Effector memory CD8-positive, alpha-beta T cell (primary cell): ENCODE data around the gene SELPLG.

Experiments used
- ATAC-seq: fragments of 150-1000 bp; cut with Tn5 transposase; replicated peaks from 2 replicates; pipeline ENCODE4 v1.10.0; 2021; ENCODE audit warnings: mild to moderate bottlenecking, moderate library complexity
- DNase-seq, 3 experiments: peaks; one replicate each; pipeline ENCODE4 v3.0.0; 2021
- H3K27ac Mint-ChIP-seq, 2 donors: one replicate each; pipeline ENCODE4 v1.8.0; 2022; ENCODE audit warnings: mild to moderate bottlenecking in 2 of 2, mixed read lengths in 2 of 2, moderate library complexity in 2 of 2
- H3K27me3 Mint-ChIP-seq, 2 donors: one replicate each; pipeline ENCODE4 v1.8.0; 2022; ENCODE audit warnings: mixed read lengths in 2 of 2
- H3K36me3 Mint-ChIP-seq: one replicate; pipeline ENCODE4 v1.8.0; 2022; ENCODE audit warnings: mild to moderate bottlenecking, moderate library complexity, mixed read lengths; ENCODE audit not compliant: insufficient read depth
- H3K4me1 Mint-ChIP-seq, 2 donors: one replicate each; pipeline ENCODE4 v1.8.0; 2022; ENCODE audit warnings: low read depth in 2 of 2, mixed read lengths in 2 of 2
- H3K4me3 Mint-ChIP-seq, 2 donors: one replicate each; pipeline ENCODE4 v1.8.0; 2022; ENCODE audit warnings: mild to moderate bottlenecking in 2 of 2, mixed read lengths in 2 of 2, moderate library complexity in 2 of 2
- H3K9me3 Mint-ChIP-seq, 2 donors: one replicate each; pipeline ENCODE4 v1.8.0; 2022; ENCODE audit warnings: mixed read lengths in 2 of 2

SELPLG gene

DNA sequence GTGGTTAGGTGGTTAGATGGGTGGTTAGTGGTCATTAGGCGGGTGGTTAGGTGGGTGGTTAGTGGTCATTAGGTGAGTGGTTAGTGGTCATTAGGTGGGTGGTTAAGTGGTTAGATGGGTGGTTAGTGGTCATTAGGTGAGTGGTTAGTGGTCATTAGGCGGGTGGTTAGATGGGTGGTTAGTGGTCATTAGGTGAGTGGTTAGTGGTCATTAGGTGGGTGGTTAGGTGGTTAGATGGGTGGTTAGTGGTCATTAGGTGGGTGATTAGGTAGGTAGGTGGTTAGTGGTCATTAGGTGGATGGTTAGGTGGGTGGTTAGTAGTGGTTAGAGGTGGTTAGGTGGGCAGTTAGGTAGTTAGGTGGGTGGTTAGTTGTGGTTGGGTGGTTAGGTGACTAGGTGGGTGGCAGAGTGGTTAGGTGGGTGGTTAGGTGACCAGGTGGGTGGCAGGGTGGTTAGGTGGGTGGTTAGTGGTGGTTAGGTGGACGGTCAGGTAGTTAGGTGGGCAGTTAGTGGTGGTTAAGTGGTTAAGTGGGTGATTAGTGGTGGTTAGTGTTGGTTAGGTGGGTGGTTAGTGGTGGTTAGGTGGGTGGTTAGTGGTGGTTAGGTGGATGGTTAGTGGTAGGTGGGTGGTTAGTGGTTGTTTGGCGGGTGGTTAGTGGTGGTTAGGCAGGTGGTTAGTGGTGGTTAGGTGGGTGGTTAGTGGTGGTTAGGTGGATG lies 27.8 kb downstream of the SELPLG start:
- Mint-ChIP-seq H3K9me3 (no peaks in the 10 kb centered on the region), H3K27ac (peak overlapping the region; percentile 59 to 65), H3K27me3 (no peaks in the 10 kb centered on the region), H3K4me1 (no peaks in the 10 kb centered on the region), H3K36me3 (peaks cover 12% of the 10 kb centered on the region), H3K4me3 (peak overlapping the region in 1 of 2 donors; percentile 34)
- DNase-seq (no peak), ATAC-seq (no peak)

DNA sequence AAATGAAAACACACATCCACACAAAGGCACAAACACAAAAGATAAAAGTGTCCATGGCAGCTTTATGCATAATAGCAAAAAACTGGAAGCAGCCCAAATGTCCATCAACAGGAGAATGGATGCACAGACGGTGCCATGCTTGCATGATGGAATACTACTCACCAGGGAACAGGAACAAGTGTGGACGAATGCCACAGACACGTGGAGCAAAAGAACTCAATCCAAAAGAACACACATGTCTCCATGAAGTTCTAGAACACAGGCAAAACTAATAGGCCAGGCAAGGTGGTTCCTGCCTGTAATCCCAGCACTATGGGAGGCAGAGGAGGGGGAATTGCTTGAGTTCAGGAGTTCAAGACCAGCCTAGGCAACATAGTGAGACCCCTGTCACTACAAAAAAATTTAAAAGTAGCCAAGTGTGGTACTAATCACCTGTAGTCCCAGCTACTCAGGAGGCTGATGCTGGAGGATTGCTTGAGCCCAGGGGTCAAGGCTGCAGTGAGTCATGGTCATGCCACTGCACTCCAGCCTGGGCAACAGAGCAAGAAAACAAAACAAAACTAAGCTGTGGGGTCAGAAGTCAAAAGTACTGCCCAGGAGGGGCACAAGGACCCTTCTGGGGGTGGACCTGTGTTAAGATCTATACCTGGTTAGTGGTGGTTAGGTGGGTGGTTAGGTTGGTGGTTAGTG lies 28.5 kb downstream of the SELPLG start:
- no peak for DNase-seq
- no peak for ATAC-seq
- no peaks in the 10 kb centered on the region for H3K9me3 Mint-ChIP-seq
- peak overlapping the region; percentile 59 to 65 for H3K27ac Mint-ChIP-seq
- peak overlapping the region in 1 of 2 donors; percentile 34 for H3K4me3 Mint-ChIP-seq
- no peaks in the 10 kb centered on the region for H3K27me3 Mint-ChIP-seq
- H3K4me1 Mint-ChIP-seq = no peaks in the 10 kb centered on the region
- peaks cover 12% of the 10 kb centered on the region for H3K36me3 Mint-ChIP-seq

DNA sequence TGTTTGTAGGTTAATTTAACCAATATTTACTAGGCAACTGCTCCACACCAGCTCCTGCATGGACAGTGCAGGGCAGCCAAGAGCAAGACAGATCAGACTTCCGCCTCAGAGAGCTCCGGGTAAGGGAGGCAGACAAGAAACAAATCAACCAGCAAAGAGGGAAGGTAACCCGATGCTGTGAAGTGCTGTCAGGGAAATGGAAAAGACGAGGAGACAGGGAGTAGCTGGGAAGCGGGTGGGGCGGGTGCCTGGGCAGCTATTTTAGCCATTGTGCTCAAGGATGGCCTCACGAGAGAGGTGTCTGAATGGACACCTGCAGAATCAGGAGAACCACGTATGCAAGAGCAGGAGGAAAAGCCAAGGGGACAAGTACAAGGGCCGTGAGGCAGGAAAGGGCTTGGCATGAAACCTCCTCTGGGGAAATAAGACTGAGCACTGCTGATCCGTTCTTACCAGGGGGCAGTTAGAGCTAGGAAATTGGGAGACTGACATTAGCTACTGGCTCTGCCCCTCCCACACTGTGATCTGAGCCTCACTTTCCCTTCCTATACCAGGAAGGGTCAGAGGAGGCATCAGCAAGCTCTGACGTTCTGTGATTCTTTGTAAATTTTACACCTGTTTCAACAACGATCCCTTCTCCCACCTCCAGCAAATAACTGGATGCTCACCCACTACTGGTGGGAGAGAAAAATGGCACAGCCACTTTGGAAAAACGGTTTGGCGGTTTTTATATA lies 29.3 kb downstream of the SELPLG start:
- H3K4me3 Mint-ChIP-seq = no peak overlapping the region
- peaks cover 14% of the 10 kb centered on the region for H3K36me3 Mint-ChIP-seq
- no peaks in the 10 kb centered on the region for H3K4me1 Mint-ChIP-seq
- ATAC-seq (no peak), DNase-seq (no peak)
- H3K9me3 Mint-ChIP-seq = no peaks in the 10 kb centered on the region
- H3K27ac Mint-ChIP-seq = peak overlapping the region in 1 of 2 donors; percentile 65
- H3K27me3 Mint-ChIP-seq = no peaks in the 10 kb centered on the region

DNA sequence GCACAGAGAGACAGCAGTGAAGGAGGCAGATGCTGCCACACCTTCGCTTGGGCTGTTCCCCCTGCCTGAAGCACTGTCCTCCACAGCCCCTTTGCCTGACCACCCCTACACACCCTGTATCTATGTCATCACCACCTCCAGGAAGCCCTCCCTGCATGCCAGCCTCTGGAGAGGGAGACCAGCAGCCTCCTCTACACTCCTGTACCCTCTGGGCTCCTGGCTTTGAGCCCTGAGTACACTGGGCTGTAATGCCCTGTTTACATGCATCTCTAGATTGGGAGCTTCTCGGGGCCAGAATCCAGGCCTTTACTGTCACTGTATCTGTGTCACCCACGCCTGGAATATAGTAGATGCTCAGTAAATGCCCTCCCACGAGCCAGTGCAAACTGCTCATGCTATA lies 30.0 kb downstream of the SELPLG start:
- no peaks in the 10 kb centered on the region for H3K9me3 Mint-ChIP-seq
- ATAC-seq = no peak
- no peak overlapping the region for H3K27ac Mint-ChIP-seq
- no peaks in the 10 kb centered on the region for H3K4me1 Mint-ChIP-seq
- H3K36me3 Mint-ChIP-seq = peaks cover 14% of the 10 kb centered on the region
- no peaks in the 10 kb centered on the region for H3K27me3 Mint-ChIP-seq
- no peak overlapping the region for H3K4me3 Mint-ChIP-seq
- DNase-seq = no peak

DNA sequence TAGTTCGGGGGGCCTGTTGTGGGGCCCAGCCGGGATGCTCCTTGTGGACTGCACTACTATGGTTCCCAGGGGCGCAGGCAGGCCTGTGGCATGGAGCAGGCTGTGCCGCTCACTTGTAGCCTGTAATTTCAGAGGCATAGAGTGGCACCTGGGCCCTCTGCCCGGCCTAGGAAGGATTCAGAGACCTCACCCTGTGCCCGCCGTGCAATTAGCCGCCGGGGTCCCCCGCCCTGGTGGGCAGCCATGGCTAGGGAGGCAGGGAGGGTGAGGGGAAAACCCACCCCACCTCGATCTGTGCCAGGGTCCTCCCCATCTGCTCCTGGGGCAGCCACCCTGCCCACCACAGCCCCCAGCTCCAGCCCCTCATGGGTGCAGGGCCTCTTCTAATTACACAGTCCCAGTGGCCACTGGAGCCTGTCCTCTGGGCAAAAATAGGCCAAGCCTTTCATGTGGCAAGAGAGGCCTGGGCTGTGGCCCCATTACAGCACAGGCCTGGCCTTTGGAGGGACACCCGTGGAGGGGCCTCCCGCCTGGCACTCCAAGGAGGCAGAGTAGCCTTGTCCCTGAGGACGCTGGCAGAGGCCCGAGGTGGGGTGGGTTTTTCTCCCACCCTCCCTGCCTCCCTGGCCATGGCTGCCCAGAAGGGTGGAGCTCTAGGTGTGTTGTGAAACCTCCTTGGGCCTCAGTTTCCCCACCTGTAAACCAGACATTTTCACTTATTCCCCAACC lies 30.6 kb downstream of the SELPLG start:
- DNase-seq = no peak
- Mint-ChIP-seq H3K4me3 (no peak overlapping the region), H3K36me3 (peaks cover 14% of the 10 kb centered on the region), H3K9me3 (no peaks in the 10 kb centered on the region), H3K27me3 (no peaks in the 10 kb centered on the region), H3K27ac (no peak overlapping the region), H3K4me1 (no peaks in the 10 kb centered on the region)
- ATAC-seq = no peak

DNA sequence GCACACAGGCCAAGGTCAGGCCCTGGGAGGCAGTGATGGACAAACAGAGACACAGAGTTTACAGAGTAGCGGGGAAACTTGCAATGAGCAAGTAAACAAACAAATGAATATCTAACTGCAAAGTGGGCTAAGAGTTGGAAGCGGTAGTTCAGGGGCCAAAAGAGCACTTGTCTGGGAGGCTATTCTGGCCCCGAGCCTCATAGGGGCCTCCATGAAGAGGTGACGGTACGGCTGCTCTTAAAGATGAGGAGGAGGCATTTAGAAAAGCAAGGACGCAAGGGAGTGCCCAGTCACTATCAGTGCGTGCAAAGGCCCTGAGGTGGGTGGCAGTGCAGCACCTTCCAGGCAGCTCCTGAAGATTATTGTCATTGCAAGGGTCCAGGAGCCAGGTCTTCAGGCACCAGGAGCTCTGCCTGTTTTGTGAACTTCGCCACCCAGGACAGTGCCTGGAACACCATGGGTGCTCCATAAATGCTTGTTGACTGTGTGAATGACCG lies 31.4 kb downstream of the SELPLG start:
- ATAC-seq (no peak), DNase-seq (no peak)
- H3K9me3 Mint-ChIP-seq = no peaks in the 10 kb centered on the region
- H3K36me3 Mint-ChIP-seq = peaks cover 14% of the 10 kb centered on the region
- no peaks in the 10 kb centered on the region for H3K27me3 Mint-ChIP-seq
- H3K4me3 Mint-ChIP-seq = no peak overlapping the region
- H3K27ac Mint-ChIP-seq = no peak overlapping the region
- H3K4me1 Mint-ChIP-seq = no peaks in the 10 kb centered on the region

DNA sequence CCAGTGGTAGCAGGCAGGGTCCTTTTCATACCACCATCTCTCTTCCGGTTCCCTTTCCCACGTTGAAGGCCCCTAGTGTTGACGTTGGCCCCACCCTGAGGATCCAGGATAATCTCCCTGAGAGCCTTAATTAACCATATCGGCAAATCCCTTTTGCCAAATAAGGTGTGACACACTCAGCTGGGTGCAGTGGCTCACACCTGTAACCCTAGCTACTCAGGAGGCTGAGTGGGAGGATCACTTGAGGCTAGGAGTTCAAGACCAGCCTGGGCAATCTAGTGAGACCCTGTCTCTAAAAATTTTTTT lies 33.0 kb downstream of the SELPLG start:
- peaks cover 11% of the 10 kb centered on the region for H3K36me3 Mint-ChIP-seq
- no peaks in the 10 kb centered on the region for H3K9me3 Mint-ChIP-seq
- H3K27ac Mint-ChIP-seq = no peak overlapping the region
- H3K4me1 Mint-ChIP-seq = no peaks in the 10 kb centered on the region
- DNase-seq (no peak), ATAC-seq (no peak)
- H3K27me3 Mint-ChIP-seq = no peaks in the 10 kb centered on the region
- no peak overlapping the region for H3K4me3 Mint-ChIP-seq

DNA sequence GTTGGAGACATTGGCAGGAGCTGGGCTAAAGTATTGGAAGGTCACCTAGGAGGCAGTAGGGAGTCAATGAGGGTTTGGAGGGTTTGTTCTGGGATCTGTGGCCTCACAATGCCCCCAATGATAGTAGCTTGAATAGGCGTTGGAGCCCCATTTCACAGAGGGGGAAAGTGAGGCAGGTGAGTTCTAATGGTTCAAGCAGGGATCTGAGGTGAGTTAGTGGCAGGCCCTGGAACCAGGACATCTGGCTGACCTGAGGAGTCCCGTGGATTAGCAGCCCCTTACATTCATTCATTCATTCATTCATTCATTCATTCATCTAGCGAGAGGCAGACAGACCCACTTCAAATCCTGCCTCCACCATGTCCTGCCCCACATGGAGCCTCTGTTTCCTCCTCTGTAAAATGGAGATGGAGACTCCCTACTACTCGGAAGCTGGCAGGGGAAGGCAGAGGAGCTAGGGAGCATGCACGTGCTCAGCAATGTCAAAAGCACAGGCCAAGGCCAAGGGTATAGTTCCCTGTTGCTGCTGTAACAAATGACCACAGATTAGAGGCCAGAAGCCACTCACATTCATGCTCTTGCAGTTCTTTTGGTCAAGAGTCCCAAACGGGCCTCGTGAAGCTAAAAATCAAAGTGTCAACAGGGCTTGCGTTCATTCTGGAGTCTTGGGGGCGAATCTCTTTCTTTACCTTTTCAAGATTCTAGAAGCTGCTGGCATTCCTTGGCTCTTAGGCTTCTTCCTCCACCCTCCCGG lies 33.6 kb downstream of the SELPLG start:
- H3K9me3 Mint-ChIP-seq = no peaks in the 10 kb centered on the region
- no peaks in the 10 kb centered on the region for H3K4me1 Mint-ChIP-seq
- ATAC-seq = no peak
- H3K4me3 Mint-ChIP-seq = no peak overlapping the region
- no peaks in the 10 kb centered on the region for H3K27me3 Mint-ChIP-seq
- peaks cover 9% of the 10 kb centered on the region for H3K36me3 Mint-ChIP-seq
- H3K27ac Mint-ChIP-seq = no peak overlapping the region
- DNase-seq = no peak

DNA sequence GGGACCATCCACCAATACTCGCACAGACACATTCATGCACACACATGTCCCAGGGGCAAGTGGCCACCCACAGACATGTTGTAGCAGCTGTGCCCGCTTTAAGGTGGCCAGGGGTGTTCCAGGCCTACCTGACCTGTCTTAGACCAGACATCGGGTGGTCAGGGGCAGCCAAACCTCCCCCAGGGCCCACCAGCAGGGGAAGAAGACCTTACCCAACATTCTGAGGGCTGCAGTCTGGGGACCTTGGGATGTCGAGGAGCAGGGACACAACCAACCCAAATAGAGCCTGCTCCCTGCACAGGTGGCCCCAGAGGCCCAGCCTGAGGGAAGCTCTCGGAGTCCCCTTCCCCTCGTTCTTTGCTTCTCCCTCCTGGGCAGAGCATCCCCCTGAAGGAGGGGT lies 34.2 kb downstream of the SELPLG start:
- Mint-ChIP-seq H3K4me1 (no peaks in the 10 kb centered on the region), H3K4me3 (no peak overlapping the region), H3K36me3 (peaks cover 8% of the 10 kb centered on the region), H3K9me3 (no peaks in the 10 kb centered on the region), H3K27ac (no peak overlapping the region), H3K27me3 (no peaks in the 10 kb centered on the region)
- ATAC-seq (no peak), DNase-seq (no peak)

DNA sequence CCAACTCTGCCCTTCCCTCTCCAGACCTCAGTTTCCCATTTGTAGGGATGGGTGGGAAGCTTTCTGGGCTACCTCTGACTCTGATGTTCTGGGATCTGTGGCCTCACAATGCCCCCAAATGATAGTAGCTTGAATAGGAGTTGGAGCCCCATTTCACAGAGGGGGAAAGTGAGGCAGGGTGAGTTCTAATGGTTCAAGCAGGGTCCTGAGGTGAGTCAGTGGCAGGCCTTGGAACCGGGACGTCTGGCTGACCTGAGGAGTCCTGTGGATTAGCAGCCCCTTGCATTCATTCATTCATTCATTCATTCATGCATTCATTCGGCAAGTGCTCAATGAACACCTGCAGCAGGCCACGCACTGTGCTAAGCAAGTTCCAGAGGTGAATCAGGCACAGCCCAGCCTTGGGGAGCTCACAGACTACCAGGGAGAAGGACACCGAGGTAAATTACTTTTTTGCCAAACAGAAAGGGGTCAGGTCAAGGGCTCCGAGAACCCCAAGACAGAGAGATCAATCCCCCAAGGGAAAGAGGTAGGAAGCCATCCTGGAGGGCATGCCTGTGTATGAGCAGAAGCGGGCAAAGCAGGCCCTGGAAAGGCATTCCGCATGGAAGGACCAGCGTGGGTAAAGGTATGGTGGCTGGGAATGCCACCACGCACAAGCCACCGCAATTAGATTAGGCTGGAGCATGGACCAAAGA lies 35.0 kb downstream of the SELPLG start:
- DNase-seq (no peak), ATAC-seq (no peak)
- Mint-ChIP-seq H3K36me3 (peaks cover 2% of the 10 kb centered on the region), H3K27ac (no peak overlapping the region), H3K4me1 (no peaks in the 10 kb centered on the region), H3K4me3 (no peak overlapping the region), H3K27me3 (no peaks in the 10 kb centered on the region), H3K9me3 (no peaks in the 10 kb centered on the region)

DNA sequence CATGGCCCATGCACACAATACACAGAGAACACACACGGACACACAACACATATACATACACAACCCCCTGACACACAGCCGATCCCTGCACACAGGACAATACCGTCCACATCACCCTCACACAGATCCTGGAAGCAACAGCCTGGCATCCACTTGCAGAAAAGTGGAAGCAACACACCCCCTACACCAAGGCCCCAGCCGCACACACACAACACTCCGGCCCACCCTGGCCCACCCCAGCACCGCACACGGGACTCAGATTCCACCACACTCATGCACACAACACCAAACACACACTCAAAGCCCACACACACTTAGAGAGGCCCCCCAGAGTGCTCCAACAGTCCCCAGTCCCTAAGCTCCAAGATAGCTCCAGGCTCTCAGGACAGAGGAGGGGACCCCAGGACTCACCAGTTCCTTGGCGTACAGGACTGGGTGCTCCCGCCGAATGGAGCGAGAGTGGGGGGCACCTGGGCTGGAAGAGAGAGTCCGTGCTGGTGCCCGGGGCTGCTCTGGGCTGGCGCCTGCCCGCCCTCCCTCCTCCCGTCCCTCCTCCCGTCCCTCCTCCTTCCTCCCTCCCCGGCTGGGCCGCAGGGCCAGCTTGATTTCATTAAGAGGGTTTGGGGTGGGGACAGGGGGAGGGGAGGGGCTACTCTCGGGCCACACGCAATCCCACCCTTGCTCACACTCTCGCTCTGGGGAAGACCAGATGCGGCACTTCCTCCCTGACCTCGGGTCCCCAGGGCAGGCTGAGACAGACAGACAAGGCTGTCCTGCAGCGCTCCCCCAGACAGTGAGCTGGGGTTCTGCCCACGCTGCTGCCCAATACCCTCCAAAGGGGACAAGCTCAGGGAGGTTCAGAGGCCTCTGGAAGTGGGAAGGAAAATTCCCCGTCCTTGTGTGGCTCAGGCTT lies 35.9 kb downstream of the SELPLG start, which contains the start of gene TMEM119:
Gene TMEM119, minus strand, starts transcription at position 526 of the 913 bp plus-strand sequence. CDS start 5,701 bp downstream, outside the sequence.
- Mint-ChIP-seq H3K4me1 (no peaks in the 10 kb centered on the region), H3K9me3 (no peaks in the 10 kb centered on the region), H3K4me3 (no peak within 1 kb of the TSS), H3K36me3 (peaks cover 2% of the 10 kb centered on the region), H3K27ac (no peak within 1 kb of the TSS), H3K27me3 (no peaks in the 10 kb centered on the region)
- DNase-seq (no peak), ATAC-seq (no peak)
